HG02973 (cell line): ENCODE data around the gene GBA2.

Experiments used
- ATAC-seq: cut with Tn5 transposase; IDR thresholded peaks from one replicate; pipeline ENCODE4 v1.9.1; 2021; ENCODE audit warnings: moderate library complexity; ENCODE audit not compliant: unreplicated experiment

GBA2 gene

GRCh38 chr9:35741740-35742139 lies 7.3 kb downstream of the GBA2 start:
- no peak for ATAC-seq

- no peak for ATAC-seq
These were observed 8.8 kb downstream of the GBA2 start for GRCh38 chr9:35740243-35740642.

- no peak for ATAC-seq
These were observed 10.1 kb downstream of the GBA2 start for GRCh38 chr9:35738924-35739323.

GRCh38 chr9:35738186-35738585 lies 10.8 kb downstream of the GBA2 start:
- ATAC-seq = no peak

GRCh38 chr9:35737143-35737542 lies 11.9 kb downstream of the GBA2 start:
- ATAC-seq = no peak

GRCh38 chr9:35736201-35736633 lies 12.8 kb downstream of the GBA2 start:
- ATAC-seq = no peak

- no peak for ATAC-seq
These were observed 14.9 kb downstream of the GBA2 start for GRCh38 chr9:35734096-35734495.

GRCh38 chr9:35732800-35733541 lies 16.1 kb downstream of the GBA2 start:
- ATAC-seq = no peak

GRCh38 chr9:35732185-35732799 lies 16.7 kb downstream of the GBA2 start, which contains the start of the genes CREB3 and TLN1:
Gene CREB3 (plus strand): TSS chr9:35732666. CDS start chr9:35732773, 107 bp downstream.
Gene TLN1 (minus strand): TSS chr9:35732195. CDS start chr9:35725694, 6,501 bp downstream.
- peak; percentile 69 for ATAC-seq

- ATAC-seq = no peak
These were observed 17.4 kb downstream of the GBA2 start for GRCh38 chr9:35731415-35732184.

- no peak for ATAC-seq
These were observed 18.6 kb downstream of the GBA2 start for GRCh38 chr9:35730486-35730854.

- no peak for ATAC-seq
These were observed 19.1 kb downstream of the GBA2 start for GRCh38 chr9:35729700-35730485.

GRCh38 chr9:35729101-35729500 lies 19.9 kb downstream of the GBA2 start:
- no peak for ATAC-seq

- ATAC-seq = no peak
These were observed 20.7 kb downstream of the GBA2 start for GRCh38 chr9:35728041-35728971.

- no peak for ATAC-seq
These were observed 21.4 kb downstream of the GBA2 start for GRCh38 chr9:35727676-35728040.

GRCh38 chr9:35726931-35727330 lies 22.1 kb downstream of the GBA2 start:
- no peak for ATAC-seq

- no peak for ATAC-seq
These were observed 23.7 kb downstream of the GBA2 start for GRCh38 chr9:35725362-35725761.

- ATAC-seq = no peak
These were observed 25.1 kb downstream of the GBA2 start for GRCh38 chr9:35723908-35724307.

- no peak for ATAC-seq
These were observed 25.6 kb downstream of the GBA2 start for GRCh38 chr9:35723426-35723825.

GRCh38 chr9:35719546-35719945 lies 29.5 kb downstream of the GBA2 start:
- ATAC-seq = no peak
